Trophoblast cell (in vitro differentiated cells and primary cell): Measurements from ENCODE around the gene MYO5B.

ENCODE experiments used
- DNase-seq, 2 donors: peaks; one replicate each; pipeline ENCODE4 v3.0.0-alpha.2; 2016
- H2AFZ ChIP-seq: 2 replicates; pipeline ENCODE4 v1.6.1; 2013; ENCODE audit warnings: low read length, moderate library complexity, mild to moderate bottlenecking; ENCODE audit not compliant: insufficient read depth, poor library complexity
- H2AK5ac ChIP-seq: 2 replicates; pipeline ENCODE4 v1.6.1; 2013; ENCODE audit warnings: mild to moderate bottlenecking, low read length
- H2BK120ac ChIP-seq: 2 replicates; pipeline ENCODE4 v1.6.1; 2013; ENCODE audit warnings: low read length, mild to moderate bottlenecking, moderate library complexity; ENCODE audit not compliant: insufficient read depth, poor library complexity
- H2BK12ac ChIP-seq: 2 replicates; pipeline ENCODE4 v1.6.1; 2013; ENCODE audit warnings: mild to moderate bottlenecking, low read length, moderate library complexity
- H2BK5ac ChIP-seq: 2 replicates; pipeline ENCODE4 v1.6.1; 2013; ENCODE audit warnings: low read length, low read depth, moderate library complexity, mild to moderate bottlenecking; ENCODE audit not compliant: poor library complexity
- H3K14ac ChIP-seq: 2 replicates; pipeline ENCODE4 v1.6.1; 2013; ENCODE audit warnings: mild to moderate bottlenecking, low read length
- H3K18ac ChIP-seq: 2 replicates; pipeline ENCODE4 v1.6.1; 2013; ENCODE audit warnings: mild to moderate bottlenecking, low read length
- H3K23ac ChIP-seq: 2 replicates; pipeline ENCODE4 v1.6.1; 2013; ENCODE audit warnings: low read length
- H3K27ac ChIP-seq: 2 replicates; pipeline ENCODE4 v1.5.1; 2013; ENCODE audit warnings: low read depth, mild to moderate bottlenecking, inconsistent platforms, low read length, moderate library complexity
- H3K27me3 ChIP-seq: 2 replicates; pipeline ENCODE4 v1.6.1; 2013; ENCODE audit warnings: inconsistent platforms, mild to moderate bottlenecking, low read length, moderate library complexity; ENCODE audit not compliant: insufficient read depth
- H3K36me3 ChIP-seq, 2 experiments: 1 replicate in 1 of 2; 2 replicates in 1 of 2; pipeline ENCODE4 v1.6.1; 2013; ENCODE audit warnings: low read length in 2 of 2, mild to moderate bottlenecking in 2 of 2, moderate library complexity in 1 of 2; ENCODE audit not compliant: insufficient read depth in 2 of 2, control insufficient read depth in 1 of 2
- H3K4ac ChIP-seq: 2 replicates; pipeline ENCODE4 v1.6.1; 2013; ENCODE audit warnings: low read depth, mild to moderate bottlenecking, low read length, moderate library complexity
- H3K4me1 ChIP-seq, 2 experiments: 1 replicate in 1 of 2; 2 replicates in 1 of 2; pipeline ENCODE4 v1.6.1; 2013; ENCODE audit warnings: low read length in 2 of 2, mild to moderate bottlenecking in 2 of 2, moderate library complexity in 1 of 2; ENCODE audit not compliant: insufficient read depth in 2 of 2, control insufficient read depth in 1 of 2
- H3K4me2 ChIP-seq: 2 replicates; pipeline ENCODE4 v1.6.1; 2013; ENCODE audit warnings: inconsistent platforms, mild to moderate bottlenecking, low read length, moderate library complexity
- H3K4me3 ChIP-seq: 2 replicates; pipeline ENCODE4 v1.5.1; 2013; ENCODE audit warnings: mild to moderate bottlenecking, low read depth, low read length, inconsistent platforms
- H3K79me1 ChIP-seq: one replicate; pipeline ENCODE4 v1.6.1; 2013; ENCODE audit warnings: low read length
- H3K79me2 ChIP-seq: 2 replicates; pipeline ENCODE4 v1.6.1; 2013; ENCODE audit warnings: low read length, mild to moderate bottlenecking; ENCODE audit not compliant: control insufficient read depth, insufficient read depth, poor library complexity
- H3K9ac ChIP-seq: 2 replicates; pipeline ENCODE4 v1.6.1; 2013; ENCODE audit warnings: mild to moderate bottlenecking, low read length
- H3K9me3 ChIP-seq: 2 replicates; pipeline ENCODE4 v1.6.1; 2013; ENCODE audit warnings: low read depth, mild to moderate bottlenecking, control low read depth, inconsistent platforms, low read length; ENCODE audit not compliant: insufficient read depth
- H4K12ac ChIP-seq: 2 replicates; pipeline ENCODE4 v1.6.1; 2013; ENCODE audit warnings: low read depth, mild to moderate bottlenecking, low read length, moderate library complexity
- H4K8ac ChIP-seq: 2 replicates; pipeline ENCODE4 v1.6.1; 2013; ENCODE audit warnings: low read depth, mild to moderate bottlenecking, low read length, moderate library complexity
- H4K91ac ChIP-seq: one replicate; pipeline ENCODE4 v1.6.1; 2013; ENCODE audit warnings: low read depth, mild to moderate bottlenecking, low read length, moderate library complexity
- WGBS: extraction: QIAGEN DNeasy Blood & Tissue Kit; methylation state at CpG from one replicate; pipeline ENCODE4 v1.1.7; 2013; ENCODE audit warnings: missing lambda C conversion rate; ENCODE audit not compliant: insufficient read length, insufficient coverage; ENCODE audit errors: extremely low coverage; 5-methylcytosine and 5-hydroxymethylcytosine counted together

Gene MYO5B

GRCh38 chr18:50055488-50055887, 139.5 kb downstream of the MYO5B start:
- H3K23ac ChIP-seq: no peak overlapping the region
- H4K12ac ChIP-seq: no peak overlapping the region
- no peaks in the 10 kb centered on the region for H3K79me1 ChIP-seq
- peaks cover 5 to 7% of the 10 kb centered on the region in 2 experiments for H3K4me1 ChIP-seq
- WGBS: no CpG with 5 or more reads among the region's 4 CpGs
- peaks cover 1% of the 10 kb centered on the region for H3K9me3 ChIP-seq
- no peak overlapping the region for H3K18ac ChIP-seq
- H3K27me3 ChIP-seq: no peaks in the 10 kb centered on the region
- H3K4me3 ChIP-seq: no peak overlapping the region
- H2BK12ac ChIP-seq: no peak overlapping the region
- H4K91ac ChIP-seq: no peak overlapping the region
- no peaks in the 10 kb centered on the region for H3K79me2 ChIP-seq
- H3K27ac ChIP-seq: no peak overlapping the region
- H4K8ac ChIP-seq: no peak overlapping the region
- no peak overlapping the region for H2BK120ac ChIP-seq
- no peak overlapping the region for H3K4ac ChIP-seq
- H3K9ac ChIP-seq: no peak overlapping the region
- no peaks in the 10 kb centered on the region for H3K36me3 ChIP-seq
- no peak overlapping the region for H2BK5ac ChIP-seq
- H2AFZ ChIP-seq: no peak overlapping the region
- no peak overlapping the region for H3K4me2 ChIP-seq
- no peak overlapping the region for H2AK5ac ChIP-seq
- no peak overlapping the region for H3K14ac ChIP-seq
- no peak for DNase-seq

DNA sequence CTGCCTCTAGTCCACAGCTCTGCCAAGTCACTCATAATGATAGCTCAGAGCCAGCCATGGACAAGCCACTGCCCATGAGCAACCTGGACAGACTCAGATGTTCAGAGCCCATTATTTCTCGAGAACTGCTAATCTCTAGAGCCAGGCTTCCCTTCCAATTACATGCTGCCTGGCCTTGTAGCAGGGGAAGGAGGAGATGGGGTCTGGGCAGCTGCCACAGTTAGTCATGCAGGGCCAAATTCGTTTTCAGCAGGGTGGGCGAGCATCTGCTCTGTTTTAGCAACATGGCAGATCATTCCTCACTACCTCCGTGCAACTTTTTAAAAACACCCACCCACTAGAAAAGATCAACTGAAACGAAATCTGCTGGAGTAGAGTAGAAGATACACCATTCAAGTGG, 141.8 kb downstream of the MYO5B start:
- Histone ChIP-seq H3K18ac (no peak overlapping the region), H2BK120ac (no peak overlapping the region), H3K27me3 (no peaks in the 10 kb centered on the region), H3K27ac (no peak overlapping the region), H3K79me2 (no peaks in the 10 kb centered on the region), H4K8ac (no peak overlapping the region), H3K14ac (no peak overlapping the region), H4K91ac (no peak overlapping the region), H3K4me3 (no peak overlapping the region), H3K4me1 (peaks cover 5 to 7% of the 10 kb centered on the region in 2 experiments), H2BK5ac (no peak overlapping the region), H3K79me1 (no peaks in the 10 kb centered on the region), H3K9ac (no peak overlapping the region), H3K9me3 (peaks cover 1% of the 10 kb centered on the region), H3K4ac (no peak overlapping the region), H2BK12ac (no peak overlapping the region), H2AK5ac (no peak overlapping the region), H3K23ac (no peak overlapping the region), H3K36me3 (no peaks in the 10 kb centered on the region), H4K12ac (no peak overlapping the region), H3K4me2 (no peak overlapping the region), H2AFZ (no peak overlapping the region)
- DNase-seq: no peak
- WGBS: no CpG with 5 or more reads among the region's 5 CpGs

DNA sequence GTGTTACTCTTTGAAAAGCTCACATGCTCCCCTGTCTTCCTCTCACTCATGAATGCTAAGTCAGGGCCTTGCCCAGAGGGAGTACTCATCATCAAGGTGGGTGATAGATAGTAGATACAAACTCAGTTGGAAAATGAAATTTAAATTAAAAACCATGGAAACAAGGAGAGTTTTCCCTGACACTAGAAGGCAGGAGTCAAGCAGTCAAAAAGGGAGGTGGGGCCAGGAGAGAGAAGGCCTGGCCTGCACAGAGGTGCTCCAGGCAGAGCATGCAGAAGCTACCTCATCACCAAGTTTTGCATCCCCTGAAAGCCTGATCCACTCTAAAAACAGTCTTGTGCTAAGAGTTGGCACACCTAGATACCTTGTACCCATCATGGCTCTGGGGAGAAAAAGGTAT, 143.7 kb downstream of the MYO5B start:
- Histone ChIP-seq H2AK5ac (no peak overlapping the region), H3K14ac (no peak overlapping the region), H2BK120ac (no peak overlapping the region), H3K9me3 (peaks cover 1% of the 10 kb centered on the region), H3K79me2 (no peaks in the 10 kb centered on the region), H3K18ac (no peak overlapping the region), H2AFZ (no peak overlapping the region), H4K91ac (no peak overlapping the region), H3K27me3 (no peaks in the 10 kb centered on the region), H4K8ac (no peak overlapping the region), H3K23ac (no peak overlapping the region), H3K79me1 (no peaks in the 10 kb centered on the region), H2BK12ac (no peak overlapping the region), H3K36me3 (no peaks in the 10 kb centered on the region), H3K4me3 (no peak overlapping the region), H3K4me1 (peaks cover 2 to 5% of the 10 kb centered on the region in 2 experiments), H2BK5ac (no peak overlapping the region), H4K12ac (no peak overlapping the region), H3K4ac (no peak overlapping the region), H3K4me2 (no peak overlapping the region), H3K9ac (no peak overlapping the region), H3K27ac (no peak overlapping the region)
- DNase-seq: peak in 1 of 2 donors; percentile 38

- no peak overlapping the region for H3K23ac ChIP-seq
- H3K36me3 ChIP-seq: no peaks in the 10 kb centered on the region
- no peak overlapping the region for H2AFZ ChIP-seq
- H2AK5ac ChIP-seq: no peak overlapping the region
- H4K12ac ChIP-seq: no peak overlapping the region
- no peak overlapping the region for H3K4me2 ChIP-seq
- no peak overlapping the region for H4K91ac ChIP-seq
- DNase-seq: peak; percentile 68 to 82
- no peaks in the 10 kb centered on the region for H3K9me3 ChIP-seq
- no peak overlapping the region for H3K4ac ChIP-seq
- H2BK5ac ChIP-seq: no peak overlapping the region
- H3K9ac ChIP-seq: no peak overlapping the region
- no peak overlapping the region for H2BK12ac ChIP-seq
- no peak overlapping the region for H4K8ac ChIP-seq
- no CpG with 5 or more reads among the region's 4 CpGs for WGBS
- H3K18ac ChIP-seq: no peak overlapping the region
- H3K27me3 ChIP-seq: no peaks in the 10 kb centered on the region
- no peak overlapping the region for H3K4me3 ChIP-seq
- H3K79me1 ChIP-seq: no peaks in the 10 kb centered on the region
- no peak overlapping the region for H2BK120ac ChIP-seq
- no peak overlapping the region for H3K27ac ChIP-seq
- no peaks in the 10 kb centered on the region for H3K79me2 ChIP-seq
- no peak overlapping the region for H3K14ac ChIP-seq
- no peaks in the 10 kb centered on the region for H3K4me1 ChIP-seq
Observed at GRCh38 chr18:50045126-50045525, 149.8 kb downstream of the MYO5B start.
